Body of pancreas (tissue), 4 donors: Measurements from ENCODE around the gene ZFR2.

Source experiments
- POLR2A ChIP-seq, 3 donors: fragments of 450-650 bp; IDR thresholded peaks; one replicate each; pipeline ENCODE4 v1.6.1; 2016; ENCODE audit warnings: antibody characterized with exemption in 3 of 3, mild to moderate bottlenecking in 2 of 3
- TF ChIP-seq, protein P1 (sequence below), 7 experiments: fragments of 450-650 bp in 4 of 7; fragments of 200-600 bp in 3 of 7; sonication (generic) in 3 of 7; IDR thresholded peaks; one replicate each; pipeline ENCODE4 v1.5.1; 2016 to 2019; ENCODE audit warnings: antibody characterized with exemption in 7 of 7

- TF ChIP-seq, protein P1, sequence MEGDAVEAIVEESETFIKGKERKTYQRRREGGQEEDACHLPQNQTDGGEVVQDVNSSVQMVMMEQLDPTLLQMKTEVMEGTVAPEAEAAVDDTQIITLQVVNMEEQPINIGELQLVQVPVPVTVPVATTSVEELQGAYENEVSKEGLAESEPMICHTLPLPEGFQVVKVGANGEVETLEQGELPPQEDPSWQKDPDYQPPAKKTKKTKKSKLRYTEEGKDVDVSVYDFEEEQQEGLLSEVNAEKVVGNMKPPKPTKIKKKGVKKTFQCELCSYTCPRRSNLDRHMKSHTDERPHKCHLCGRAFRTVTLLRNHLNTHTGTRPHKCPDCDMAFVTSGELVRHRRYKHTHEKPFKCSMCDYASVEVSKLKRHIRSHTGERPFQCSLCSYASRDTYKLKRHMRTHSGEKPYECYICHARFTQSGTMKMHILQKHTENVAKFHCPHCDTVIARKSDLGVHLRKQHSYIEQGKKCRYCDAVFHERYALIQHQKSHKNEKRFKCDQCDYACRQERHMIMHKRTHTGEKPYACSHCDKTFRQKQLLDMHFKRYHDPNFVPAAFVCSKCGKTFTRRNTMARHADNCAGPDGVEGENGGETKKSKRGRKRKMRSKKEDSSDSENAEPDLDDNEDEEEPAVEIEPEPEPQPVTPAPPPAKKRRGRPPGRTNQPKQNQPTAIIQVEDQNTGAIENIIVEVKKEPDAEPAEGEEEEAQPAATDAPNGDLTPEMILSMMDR (IDR thresholded peaks at IDR 0.05): no peak
- TF ChIP-seq POLR2A (IDR thresholded peaks at IDR 0.05): no peak
Observed at GRCh38 chr19:3801412-3802096, 67.3 kb downstream of the ZFR2 start.
